HepG2 (cell line): ENCODE measurements around the gene HAND1. TPM values are rescaled to one million over a fixed set of nuclear protein-coding genes. Genes with fewer than 3 reads are reported as not detected.

Experiments used
- AKAP8 ChIP-seq: sonication (generic); formaldehyde crosslinking; IDR thresholded peaks from 2 replicates; pipeline ENCODE4 v1.5.1; 2020; ENCODE audit warnings: mild to moderate bottlenecking, missing genetic modification reagents
- ATM ChIP-seq: fragments of 450-650 bp; IDR thresholded peaks from 2 replicates; pipeline ENCODE4 v1.7.1; 2017; ENCODE audit warnings: mild to moderate bottlenecking, borderline replicate concordance
- ELF3 ChIP-seq: IDR thresholded peaks from 2 replicates; pipeline ENCODE4 v1.6.1; 2016; ENCODE audit warnings: missing genetic modification reagents, missing compliant biosample characterization
- GABPA ChIP-seq, 2 experiments: IDR thresholded peaks; 2 replicates each; pipeline ENCODE4 v1.6.1; 2011 to 2016; ENCODE audit warnings: low read depth in 2 of 2, low read length in 1 of 2, missing biosample characterization in 1 of 2, missing genetic modification characterization in 1 of 2
- GABPB1 ChIP-seq: IDR thresholded peaks from 2 replicates; pipeline ENCODE4 v1.6.1; 2016; ENCODE audit warnings: mild to moderate bottlenecking, missing genetic modification reagents, moderate library complexity, missing compliant biosample characterization
- GZF1 ChIP-seq: sonication (generic); formaldehyde crosslinking; IDR thresholded peaks from 2 replicates; pipeline ENCODE4 v1.5.1; 2020; ENCODE audit warnings: mild to moderate bottlenecking, missing genetic modification reagents
- KAT7 ChIP-seq: IDR thresholded peaks from 2 replicates; pipeline ENCODE4 v1.6.1; 2018; ENCODE audit warnings: borderline replicate concordance, missing compliant biosample characterization
- MATR3 ChIP-seq: sonication (generic); formaldehyde crosslinking; IDR thresholded peaks from 2 replicates; pipeline ENCODE4 v1.4.0; 2020; ENCODE audit warnings: missing genetic modification reagents
- MYNN ChIP-seq: sonication (generic); formaldehyde crosslinking; IDR thresholded peaks from 2 replicates; pipeline ENCODE4 v1.4.0; 2020; ENCODE audit warnings: mild to moderate bottlenecking, low read depth, missing genetic modification reagents
- NFRKB ChIP-seq: fragments of 450-650 bp; IDR thresholded peaks from 2 replicates; pipeline ENCODE4 v1.6.1; 2017
- PCBP1 ChIP-seq: fragments of 200-400 bp; formaldehyde crosslinking; IDR thresholded peaks from 2 replicates; pipeline ENCODE4 v1.6.1; 2017; ENCODE audit warnings: mild to moderate bottlenecking, low read depth, low read length, borderline replicate concordance
- PHF8 ChIP-seq: sonication (generic); formaldehyde crosslinking; IDR thresholded peaks from 2 replicates; pipeline ENCODE4 v1.5.0; 2020; ENCODE audit warnings: missing genetic modification reagents
- POLR2G ChIP-seq: fragments of 200-400 bp; formaldehyde crosslinking; IDR thresholded peaks from 2 replicates; pipeline ENCODE4 v1.6.1; 2018; ENCODE audit warnings: mild to moderate bottlenecking, low read depth, low read length, moderate library complexity
- RNF2 ChIP-seq: fragments of 450-650 bp; conservative IDR thresholded peaks from 2 replicates; pipeline ENCODE4 v1.6.1; 2016; ENCODE audit warnings: low read depth
- SPEN ChIP-seq: sonication (generic); formaldehyde crosslinking; IDR thresholded peaks from 2 replicates; pipeline ENCODE4 v1.5.1; 2020; ENCODE audit warnings: low read depth, mild to moderate bottlenecking, missing genetic modification reagents
- TMF1 ChIP-seq: sonication (generic); formaldehyde crosslinking; IDR thresholded peaks from 2 replicates; pipeline ENCODE4 v1.8.1; 2022; ENCODE audit warnings: low read depth, missing genetic modification reagents
- YEATS2 ChIP-seq: sonication (generic); formaldehyde crosslinking; IDR thresholded peaks from 2 replicates; pipeline ENCODE4 v1.4.0; 2020; ENCODE audit warnings: missing genetic modification reagents, borderline replicate concordance
- ZFP62 ChIP-seq: sonication (generic); formaldehyde crosslinking; IDR thresholded peaks from 2 replicates; pipeline ENCODE4 v1.4.0; 2020; ENCODE audit warnings: missing genetic modification reagents
- ZIK1 ChIP-seq: sonication (generic); formaldehyde crosslinking; IDR thresholded peaks from 2 replicates; pipeline ENCODE4 v1.5.0; 2020; ENCODE audit warnings: mild to moderate bottlenecking, low read depth, missing genetic modification reagents, borderline replicate concordance
- ZNF75D ChIP-seq: sonication (generic); formaldehyde crosslinking; IDR thresholded peaks from 2 replicates; pipeline ENCODE4 v1.8.1; 2023; ENCODE audit warnings: missing genetic modification reagents, mild to moderate bottlenecking, borderline replicate concordance
- polyA plus RNA-seq, 8 experiments: library from polyadenylated mRNA; depleted of rRNA in 3 of 8; stranded (reverse) in 7 of 8; unstranded in 1 of 8; fragments of >200 nt; fragmentation: Illumina TruSeq in 4 of 8; extraction: Trizol in 4 of 8; gene quantifications; 2 replicates each; pipeline versions ENCODE4 v1.2.1 to v1.2.3, GENCODE V29; 2011 to 2016; ENCODE audit warnings: low read depth in 4 of 8, missing spikeins in 1 of 8, mixed read lengths in 1 of 8; ENCODE audit not compliant: insufficient read depth in 1 of 8
- total RNA-seq, 5 experiments: library from RNA; depleted of rRNA; stranded (reverse); fragments of >200 nt; fragmentation: Illumina TruSeq; extraction: Trizol; gene quantifications; 2 replicates each; pipeline ENCODE4 v1.2.3, GENCODE V29; 2016; ENCODE audit warnings: low read depth in 1 of 5
- TF ChIP-seq, protein P1 (sequence below): sonication (generic); formaldehyde crosslinking; IDR thresholded peaks from 2 replicates; pipeline ENCODE4 v1.8.1; 2023; ENCODE audit warnings: mild to moderate bottlenecking, missing genetic modification reagents, borderline replicate concordance
- TF ChIP-seq, protein P2 (sequence below): sonication (generic); formaldehyde crosslinking; conservative IDR thresholded peaks from 2 replicates; pipeline ENCODE4 v1.4.0; 2020; ENCODE audit warnings: missing genetic modification reagents
- TF ChIP-seq, protein P3 (sequence below): sonication (generic); formaldehyde crosslinking; conservative IDR thresholded peaks from 2 replicates; pipeline ENCODE4 v1.8.0; 2022; ENCODE audit warnings: missing genetic modification reagents
- TF ChIP-seq, protein P4 (sequence below): sonication (generic); formaldehyde crosslinking; IDR thresholded peaks from 2 replicates; pipeline ENCODE4 v1.8.0; 2022; ENCODE audit warnings: missing genetic modification reagents, low read depth, mild to moderate bottlenecking, borderline replicate concordance

The HAND1 gene
- total and polyA plus RNA-seq, 2 of the 13 experiments (the other 11 are each of a cell fraction or from before 2014, with no cell fraction given) = not detected

DNA sequence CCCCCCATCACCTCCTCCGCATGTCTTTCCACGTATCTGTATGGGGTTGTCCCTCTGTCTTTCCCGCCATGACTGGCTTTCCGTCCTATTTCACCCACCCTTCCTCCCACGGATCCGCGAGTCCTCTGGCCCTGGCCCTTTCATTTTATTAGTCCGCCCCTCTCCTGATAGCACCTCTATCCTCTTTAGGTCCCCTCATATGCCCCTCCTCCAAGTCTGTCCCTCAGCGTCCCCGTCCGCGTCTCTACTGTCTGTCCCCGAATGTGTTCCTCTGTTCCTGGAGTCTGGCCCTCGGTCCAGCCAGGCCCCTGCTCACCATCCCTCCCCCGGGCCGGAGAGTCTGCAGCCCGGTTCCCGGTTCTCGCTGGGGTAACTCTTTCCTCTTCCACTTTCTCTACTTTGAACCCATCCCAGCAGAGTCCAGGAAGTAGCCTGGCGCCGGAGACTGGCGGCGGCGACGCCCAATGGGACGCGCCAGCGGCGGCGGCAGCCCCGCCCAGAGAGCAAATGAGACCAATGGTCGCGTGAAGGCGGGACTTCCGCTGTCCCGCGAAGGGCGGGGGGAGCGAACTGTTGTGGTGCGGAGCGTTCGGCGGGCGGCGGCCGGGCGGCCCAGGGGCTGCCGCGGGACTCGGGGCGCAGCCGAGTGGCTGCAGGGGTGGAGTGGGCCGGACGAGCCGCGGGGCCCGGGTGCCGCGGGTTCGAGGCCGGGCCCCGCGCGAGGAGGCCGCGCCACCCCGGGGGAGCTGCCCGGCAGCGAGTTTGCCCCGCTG is 32.4 kb downstream of the HAND1 start, which contains the start of gene SAP30L (continued):
- TF ChIP-seq MYNN (CRISPR knock-in tag) = 0 out of 2 replicates have a peak, but pooled peaks have one; percentile 73
- TF ChIP-seq ATM = no peak
- no peak for TF ChIP-seq GZF1 (CRISPR knock-in tag)
- peak; percentile 87 for TF ChIP-seq POLR2G
- no peak for TF ChIP-seq KAT7 (CRISPR knock-in tag)
- TF ChIP-seq AKAP8 = no peak
- no peak for TF ChIP-seq PCBP1
- no peak for TF ChIP-seq TMF1 (CRISPR knock-in tag)
- TF ChIP-seq SPEN (CRISPR knock-in tag) = no peak
- TF ChIP-seq, protein P1, sequence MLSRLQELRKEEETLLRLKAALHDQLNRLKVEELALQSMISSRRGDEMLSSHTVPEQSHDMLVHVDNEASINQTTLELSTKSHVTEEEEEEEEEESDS (CRISPR knock-in tag) = peak; percentile 5; the same call in 1 of the 2 replicates
- peak; percentile 55; the same call in 1 of the 2 replicates for TF ChIP-seq YEATS2 (CRISPR knock-in tag)
- TF ChIP-seq MATR3 (CRISPR knock-in tag) = no peak
- TF ChIP-seq ELF3 = peak; percentile 87
- TF ChIP-seq, protein P2, sequence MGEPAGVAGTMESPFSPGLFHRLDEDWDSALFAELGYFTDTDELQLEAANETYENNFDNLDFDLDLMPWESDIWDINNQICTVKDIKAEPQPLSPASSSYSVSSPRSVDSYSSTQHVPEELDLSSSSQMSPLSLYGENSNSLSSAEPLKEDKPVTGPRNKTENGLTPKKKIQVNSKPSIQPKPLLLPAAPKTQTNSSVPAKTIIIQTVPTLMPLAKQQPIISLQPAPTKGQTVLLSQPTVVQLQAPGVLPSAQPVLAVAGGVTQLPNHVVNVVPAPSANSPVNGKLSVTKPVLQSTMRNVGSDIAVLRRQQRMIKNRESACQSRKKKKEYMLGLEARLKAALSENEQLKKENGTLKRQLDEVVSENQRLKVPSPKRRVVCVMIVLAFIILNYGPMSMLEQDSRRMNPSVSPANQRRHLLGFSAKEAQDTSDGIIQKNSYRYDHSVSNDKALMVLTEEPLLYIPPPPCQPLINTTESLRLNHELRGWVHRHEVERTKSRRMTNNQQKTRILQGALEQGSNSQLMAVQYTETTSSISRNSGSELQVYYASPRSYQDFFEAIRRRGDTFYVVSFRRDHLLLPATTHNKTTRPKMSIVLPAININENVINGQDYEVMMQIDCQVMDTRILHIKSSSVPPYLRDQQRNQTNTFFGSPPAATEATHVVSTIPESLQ = no peak
- TF ChIP-seq GABPA (IDR thresholded peaks at IDR 0.05; ENCODE audit: low read depth, low read length) = peak; percentile 83
- peak; percentile 88 for TF ChIP-seq GABPA (CRISPR knock-in tag; IDR thresholded peaks at IDR 0.05; ENCODE audit: low read depth)
- TF ChIP-seq ZIK1 (CRISPR knock-in tag) = no peak
- TF ChIP-seq ZNF75D (CRISPR knock-in tag) = no peak
- no peak for TF ChIP-seq NFRKB
- TF ChIP-seq, protein P3, sequence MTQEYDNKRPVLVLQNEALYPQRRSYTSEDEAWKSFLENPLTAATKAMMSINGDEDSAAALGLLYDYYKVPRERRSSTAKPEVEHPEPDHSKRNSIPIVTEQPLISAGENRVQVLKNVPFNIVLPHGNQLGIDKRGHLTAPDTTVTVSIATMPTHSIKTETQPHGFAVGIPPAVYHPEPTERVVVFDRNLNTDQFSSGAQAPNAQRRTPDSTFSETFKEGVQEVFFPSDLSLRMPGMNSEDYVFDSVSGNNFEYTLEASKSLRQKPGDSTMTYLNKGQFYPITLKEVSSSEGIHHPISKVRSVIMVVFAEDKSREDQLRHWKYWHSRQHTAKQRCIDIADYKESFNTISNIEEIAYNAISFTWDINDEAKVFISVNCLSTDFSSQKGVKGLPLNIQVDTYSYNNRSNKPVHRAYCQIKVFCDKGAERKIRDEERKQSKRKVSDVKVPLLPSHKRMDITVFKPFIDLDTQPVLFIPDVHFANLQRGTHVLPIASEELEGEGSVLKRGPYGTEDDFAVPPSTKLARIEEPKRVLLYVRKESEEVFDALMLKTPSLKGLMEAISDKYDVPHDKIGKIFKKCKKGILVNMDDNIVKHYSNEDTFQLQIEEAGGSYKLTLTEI (CRISPR knock-in tag) = no peak
- TF ChIP-seq, protein P4, sequence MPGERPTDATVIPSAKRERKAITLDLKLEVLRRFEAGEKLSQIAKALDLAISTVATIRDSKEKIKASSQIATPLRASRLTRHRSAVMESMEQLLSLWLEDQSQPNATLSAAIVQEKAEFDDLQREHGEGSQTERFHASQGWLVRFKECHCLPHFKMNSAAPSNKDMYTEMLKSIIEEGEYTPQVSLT (CRISPR knock-in tag) = no peak
- no peak for TF ChIP-seq ZFP62 (CRISPR knock-in tag)
- peak; percentile 95 for TF ChIP-seq GABPB1 (CRISPR knock-in tag)
- TF ChIP-seq RNF2 = no peak
- peak; percentile 77 for TF ChIP-seq PHF8 (CRISPR knock-in tag)
